Activated T-cell treated with anti-CD3 and anti-CD28 coated beads, Interleukin-2, amount 50 U/mL, for 24 hours (primary cell): ENCODE results near the gene LRRC8E.

ENCODE experiments used
- DNase-seq: peaks from one replicate; pipeline ENCODE4 v3.0.0-alpha.2; 2020
- H3K27ac Mint-ChIP-seq: 2 replicates; pipeline ENCODE4 v1.8.0; 2020; ENCODE audit warnings: mild to moderate bottlenecking, mixed read lengths
- H3K27me3 Mint-ChIP-seq: 2 replicates; pipeline ENCODE4 v1.8.0; 2020; ENCODE audit warnings: mixed read lengths
- H3K36me3 Mint-ChIP-seq: 2 replicates; pipeline ENCODE4 v1.8.0; 2020; ENCODE audit warnings: low read depth, mixed read lengths
- H3K4me1 Mint-ChIP-seq: 2 replicates; pipeline ENCODE4 v1.8.0; 2020; ENCODE audit warnings: low read depth, mixed read lengths
- H3K4me3 Mint-ChIP-seq: 2 replicates; pipeline ENCODE4 v1.8.0; 2020; ENCODE audit warnings: mild to moderate bottlenecking, moderate library complexity, mixed read lengths
- H3K9me3 Mint-ChIP-seq: 2 replicates; pipeline ENCODE4 v1.8.0; 2020; ENCODE audit warnings: mixed read lengths

The LRRC8E gene

DNA sequence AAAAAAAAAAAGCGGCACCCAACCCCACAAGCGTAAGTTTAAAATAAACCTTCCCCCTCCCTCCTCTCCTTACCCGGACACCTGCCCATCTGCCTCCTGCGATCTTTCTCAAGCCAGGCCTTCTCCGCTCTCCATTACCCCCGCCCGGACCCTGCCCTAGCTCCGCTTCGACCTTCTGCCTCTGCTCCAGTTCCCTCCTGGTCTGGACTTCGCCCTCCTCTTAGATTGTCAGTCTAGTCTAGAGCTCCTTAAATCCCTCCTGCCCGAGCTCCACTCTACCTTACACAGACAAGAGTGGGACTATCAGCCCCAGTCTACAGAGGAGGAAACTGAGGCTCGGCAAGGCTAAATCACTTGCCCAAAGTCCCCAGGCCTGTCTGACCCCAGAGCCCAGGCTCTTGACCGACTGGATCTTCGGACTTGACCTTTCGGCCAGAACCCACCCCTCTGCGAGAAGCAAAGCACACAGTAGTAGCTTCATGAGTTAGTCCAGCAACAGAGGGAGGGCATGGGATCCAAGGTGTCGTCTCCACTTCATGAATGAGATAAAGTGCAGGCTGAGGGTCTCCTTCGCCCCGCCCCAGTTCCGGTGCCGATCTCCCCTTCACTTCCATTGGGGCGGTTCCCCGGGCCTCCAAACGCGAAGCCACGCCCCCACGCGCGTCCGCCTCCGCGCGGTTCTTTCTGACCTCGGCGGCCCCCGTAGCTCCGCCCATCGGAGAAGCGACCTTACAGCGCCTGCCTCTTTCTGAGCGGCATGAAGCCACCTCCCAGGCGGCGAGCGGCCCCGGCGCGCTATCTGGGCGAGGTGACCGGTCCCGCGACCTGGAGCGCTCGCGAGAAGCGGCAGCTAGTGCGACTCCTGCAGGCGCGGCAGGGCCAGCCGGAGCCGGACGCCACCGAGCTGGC, 31.6 kb downstream of the LRRC8E start, which contains the start of gene SNAPC2:
Gene SNAPC2, plus strand, starts transcription at position 729 of the 909 bp plus-strand sequence. Its CDS starts 29 bp downstream, at position 758.
- Mint-ChIP-seq H3K27me3 (peaks cover 42% of the 10 kb centered on the region), H3K27ac (peak within 1 kb of the TSS; percentile 92), H3K9me3 (no peaks in the 10 kb centered on the region), H3K4me1 (peaks cover 38% of the 10 kb centered on the region), H3K36me3 (peaks cover 14% of the 10 kb centered on the region), H3K4me3 (peak within 1 kb of the TSS; percentile 79)
- DNase-seq: peak; percentile 98

- peak overlapping the region; percentile 79 for H3K4me3 Mint-ChIP-seq
- H3K27ac Mint-ChIP-seq: peak overlapping the region; percentile 92
- peaks cover 34% of the 10 kb centered on the region for H3K27me3 Mint-ChIP-seq
- no peaks in the 10 kb centered on the region for H3K9me3 Mint-ChIP-seq
- peaks cover 36% of the 10 kb centered on the region for H3K4me1 Mint-ChIP-seq
- H3K36me3 Mint-ChIP-seq: peaks cover 14% of the 10 kb centered on the region
- peak; percentile 98 for DNase-seq
Measured at GRCh38 chr19:7920519-7921301, 32.4 kb downstream of the LRRC8E start.

DNA sequence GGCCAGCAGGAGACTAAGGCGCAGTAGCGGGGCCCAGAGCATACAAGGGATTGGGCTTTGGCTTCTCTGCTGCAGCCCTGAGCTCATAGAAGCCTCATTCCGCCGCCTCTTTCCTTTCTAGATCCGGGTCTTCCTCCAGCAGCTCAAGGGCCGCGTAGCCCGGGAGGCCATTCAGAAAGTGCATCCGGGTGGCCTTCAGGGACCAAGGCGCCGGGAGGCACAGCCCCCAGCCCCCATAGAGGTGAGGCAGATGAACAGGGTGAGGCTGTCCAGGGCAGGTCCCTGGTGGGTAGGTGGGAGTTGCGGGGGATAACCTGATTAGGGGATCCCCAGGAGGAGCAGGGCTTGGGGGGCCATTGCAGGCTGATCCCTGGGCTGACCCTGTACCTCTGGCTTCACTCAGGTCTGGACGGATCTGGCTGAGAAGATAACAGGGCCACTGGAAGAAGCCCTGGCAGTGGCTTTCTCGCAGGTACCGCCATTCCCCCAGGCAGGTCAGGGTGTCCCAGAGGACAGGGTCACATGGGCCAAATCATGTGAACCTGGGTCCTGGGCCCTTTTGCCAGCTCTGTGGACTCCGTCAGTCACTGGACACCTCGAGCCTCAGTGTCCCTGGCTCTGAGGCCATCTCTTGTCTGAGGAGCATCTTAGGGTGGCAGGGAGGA, 33.1 kb downstream of the LRRC8E start:
- Mint-ChIP-seq H3K36me3 (peaks cover 16% of the 10 kb centered on the region), H3K27me3 (peaks cover 30% of the 10 kb centered on the region), H3K4me1 (peaks cover 36% of the 10 kb centered on the region), H3K27ac (peak overlapping the region; percentile 92), H3K4me3 (peak overlapping the region; percentile 79), H3K9me3 (no peaks in the 10 kb centered on the region)
- DNase-seq: no peak

GRCh38 chr19:7921967-7922835, 33.9 kb downstream of the LRRC8E start:
- no peak overlapping the region for H3K4me3 Mint-ChIP-seq
- H3K9me3 Mint-ChIP-seq: no peaks in the 10 kb centered on the region
- H3K4me1 Mint-ChIP-seq: peaks cover 35% of the 10 kb centered on the region
- H3K36me3 Mint-ChIP-seq: peaks cover 19% of the 10 kb centered on the region
- no peak overlapping the region for H3K27ac Mint-ChIP-seq
- peaks cover 26% of the 10 kb centered on the region for H3K27me3 Mint-ChIP-seq
- DNase-seq: no peak

DNA sequence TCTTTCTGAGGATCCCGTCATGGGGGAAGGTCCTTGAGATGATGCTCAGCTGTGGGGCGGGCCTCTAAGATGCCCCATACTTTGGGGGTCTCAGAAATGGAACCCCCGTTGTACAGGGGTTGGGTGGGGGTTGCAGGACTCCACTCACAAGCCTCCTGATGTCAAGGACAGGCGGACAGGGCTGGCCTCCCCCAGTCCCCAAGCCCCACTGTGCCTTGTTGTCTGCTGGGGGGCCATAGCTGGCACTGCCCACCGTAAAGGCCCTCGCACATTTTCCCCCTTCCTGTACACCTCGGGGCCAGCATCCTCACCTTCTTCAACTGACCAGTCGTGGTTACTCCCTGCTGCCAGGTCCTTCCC, 34.5 kb downstream of the LRRC8E start:
- Mint-ChIP-seq H3K9me3 (no peaks in the 10 kb centered on the region), H3K4me1 (peaks cover 33% of the 10 kb centered on the region), H3K27ac (no peak overlapping the region), H3K36me3 (peaks cover 22% of the 10 kb centered on the region), H3K27me3 (peaks cover 23% of the 10 kb centered on the region), H3K4me3 (no peak overlapping the region)
- no peak for DNase-seq

DNA sequence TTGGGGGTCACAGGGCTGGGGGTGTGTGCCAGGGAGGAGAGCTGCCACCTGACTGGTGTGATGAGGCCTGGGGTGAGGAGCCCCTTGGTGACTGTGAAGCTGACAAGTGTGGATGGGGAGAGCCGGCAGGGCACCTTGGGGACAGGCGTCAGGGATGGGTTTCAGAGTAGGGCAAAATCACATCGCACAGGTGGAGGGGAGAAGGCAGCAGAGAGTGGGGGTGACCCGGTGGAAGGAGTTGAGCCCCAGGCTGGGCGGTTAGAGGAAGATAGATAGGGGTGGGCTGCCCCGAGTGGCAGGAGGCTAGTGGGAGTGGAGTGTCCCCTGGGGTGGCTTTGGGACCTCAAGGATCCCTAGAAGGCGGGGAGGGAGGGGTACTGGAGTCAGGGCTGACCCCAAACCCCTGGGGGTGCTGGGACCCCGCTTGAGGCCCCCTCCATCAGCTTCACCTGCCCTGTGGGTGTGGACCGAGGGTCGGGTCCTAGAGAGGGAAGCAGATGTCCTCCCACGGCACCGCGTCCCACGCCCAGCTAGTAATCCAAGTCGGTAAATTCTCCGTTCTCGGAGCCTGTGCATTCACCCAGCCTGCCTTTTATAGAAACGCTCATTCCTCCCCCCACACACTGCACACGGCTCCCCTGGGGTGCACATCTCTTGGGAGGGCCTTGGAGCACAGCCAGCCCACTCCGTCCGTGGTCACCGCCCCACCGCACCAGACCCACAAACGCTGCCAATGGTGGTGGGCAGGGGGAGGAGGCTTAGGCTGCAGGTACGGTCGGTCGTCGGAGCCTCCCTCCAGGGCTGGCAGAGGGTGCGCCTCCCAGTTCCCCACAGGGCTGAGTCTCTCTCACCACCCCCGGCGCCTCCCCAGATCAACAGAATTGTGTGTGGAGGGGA, 35.2 kb downstream of the LRRC8E start:
- DNase-seq: no peak
- Mint-ChIP-seq H3K9me3 (no peaks in the 10 kb centered on the region), H3K4me1 (peaks cover 31% of the 10 kb centered on the region), H3K27me3 (peaks cover 16% of the 10 kb centered on the region), H3K27ac (peak overlapping the region; percentile 44), H3K36me3 (peaks cover 29% of the 10 kb centered on the region), H3K4me3 (no peak overlapping the region)

DNA sequence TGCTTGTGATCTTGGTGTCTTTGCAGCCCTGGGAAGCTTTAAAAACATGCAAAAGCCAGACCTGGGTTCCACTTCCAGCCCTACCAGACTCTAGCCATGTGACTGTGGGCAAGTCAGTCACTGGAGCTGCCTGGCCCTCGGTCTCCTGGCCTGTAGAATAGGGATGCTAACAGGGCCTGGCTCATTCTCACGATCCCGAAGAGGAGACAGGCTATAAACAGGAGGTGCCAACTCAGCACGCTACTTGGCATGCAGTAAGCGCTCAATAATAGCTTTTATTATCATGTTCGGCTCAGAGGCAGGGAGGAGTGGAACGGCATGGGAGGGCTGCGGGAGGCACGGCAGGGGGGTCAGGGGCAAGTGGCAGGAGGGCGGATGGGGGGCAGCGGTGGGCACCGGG, 35.9 kb downstream of the LRRC8E start:
- Mint-ChIP-seq H3K4me1 (peaks cover 37% of the 10 kb centered on the region), H3K9me3 (no peaks in the 10 kb centered on the region), H3K27me3 (peaks cover 9% of the 10 kb centered on the region), H3K27ac (peak overlapping the region; percentile 47), H3K4me3 (no peak overlapping the region), H3K36me3 (peaks cover 36% of the 10 kb centered on the region)
- DNase-seq: no peak

DNA sequence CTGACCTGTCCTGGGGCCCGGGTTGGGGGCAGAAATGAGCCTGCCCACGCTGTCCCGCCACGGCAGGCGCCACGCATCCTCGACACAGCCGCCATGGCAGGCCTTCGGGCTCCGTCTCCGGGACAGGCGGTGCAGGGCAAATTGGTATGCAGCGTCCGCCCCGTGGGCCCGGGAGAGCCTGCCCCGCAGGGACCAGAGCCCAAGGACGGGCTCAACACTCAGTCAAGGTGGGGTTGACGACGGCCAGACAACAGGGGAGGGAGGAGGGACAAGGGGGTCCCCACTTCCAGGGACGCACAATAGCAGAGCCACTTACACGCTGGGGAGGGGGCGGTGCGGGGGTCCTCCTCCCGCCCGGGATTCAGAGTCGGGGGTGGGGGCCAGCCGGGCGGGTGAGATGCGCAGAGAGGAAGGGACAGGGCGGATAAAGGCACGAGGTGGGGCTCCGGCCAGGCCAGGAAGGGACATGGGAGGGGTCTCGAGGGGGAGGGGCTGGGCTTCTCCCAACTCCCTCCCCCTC, 36.4 kb downstream of the LRRC8E start:
- H3K4me3 Mint-ChIP-seq: no peak overlapping the region
- H3K27ac Mint-ChIP-seq: peak overlapping the region; percentile 64
- H3K4me1 Mint-ChIP-seq: peaks cover 38% of the 10 kb centered on the region
- no peaks in the 10 kb centered on the region for H3K9me3 Mint-ChIP-seq
- peaks cover 40% of the 10 kb centered on the region for H3K36me3 Mint-ChIP-seq
- peaks cover 4% of the 10 kb centered on the region for H3K27me3 Mint-ChIP-seq
- DNase-seq: no peak

GRCh38 chr19:7925171-7925851, 37.0 kb downstream of the LRRC8E start:
- H3K27ac Mint-ChIP-seq: peak overlapping the region; percentile 90
- H3K9me3 Mint-ChIP-seq: no peaks in the 10 kb centered on the region
- peak overlapping the region; percentile 72 for H3K4me3 Mint-ChIP-seq
- H3K36me3 Mint-ChIP-seq: peaks cover 45% of the 10 kb centered on the region
- peaks cover 38% of the 10 kb centered on the region for H3K4me1 Mint-ChIP-seq
- H3K27me3 Mint-ChIP-seq: no peaks in the 10 kb centered on the region
- peak; percentile 85 for DNase-seq

DNA sequence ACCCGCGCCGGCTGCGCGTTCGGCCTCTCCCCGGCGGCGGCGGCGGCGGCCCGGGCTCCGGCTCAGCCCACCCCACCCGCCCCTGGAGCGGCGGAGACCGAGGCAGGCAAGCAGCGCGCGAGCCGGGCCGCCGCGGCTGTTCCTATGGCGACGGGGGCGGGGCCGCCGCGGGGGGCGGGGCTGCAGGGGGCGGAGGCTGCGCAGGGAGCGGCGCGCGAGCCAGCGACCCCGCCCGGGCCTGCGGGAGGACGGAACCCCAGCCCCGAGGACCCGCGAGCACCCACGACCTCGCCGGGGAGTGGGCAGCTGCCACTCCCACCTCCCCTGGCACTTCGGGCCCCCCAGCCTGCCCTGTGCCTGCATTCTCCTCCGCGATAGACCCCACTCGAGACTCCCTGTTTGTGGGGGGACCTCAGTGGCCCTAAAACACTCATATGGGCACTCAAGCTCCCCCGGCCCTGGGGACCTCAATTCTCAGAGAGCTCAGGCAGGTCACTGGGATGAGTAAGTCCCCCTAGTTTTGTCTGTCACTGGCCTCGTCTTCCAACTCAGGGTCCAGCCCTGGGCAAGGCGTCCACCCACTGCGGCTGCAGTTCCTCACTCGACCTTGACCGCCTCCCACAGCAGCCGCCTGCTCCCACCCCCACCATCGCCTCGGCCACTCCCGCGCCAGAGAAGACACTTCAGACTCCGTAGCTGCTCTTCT, 37.9 kb downstream of the LRRC8E start, which contains the start of gene CTXN1:
Gene CTXN1, minus strand, starts transcription at position 115 of the 706 bp plus-strand sequence. CDS start 597 bp downstream, outside the sequence.
- H3K4me1 Mint-ChIP-seq: peaks cover 40% of the 10 kb centered on the region
- H3K4me3 Mint-ChIP-seq: peak within 1 kb of the TSS; percentile 72
- peaks cover 53% of the 10 kb centered on the region for H3K36me3 Mint-ChIP-seq
- H3K9me3 Mint-ChIP-seq: no peaks in the 10 kb centered on the region
- DNase-seq: peak; percentile 88
- peak within 1 kb of the TSS; percentile 90 for H3K27ac Mint-ChIP-seq
- H3K27me3 Mint-ChIP-seq: no peaks in the 10 kb centered on the region

GRCh38 chr19:7926727-7927604, 38.7 kb downstream of the LRRC8E start:
- Mint-ChIP-seq H3K36me3 (peaks cover 56% of the 10 kb centered on the region), H3K4me3 (peak overlapping the region; percentile 62), H3K27me3 (no peaks in the 10 kb centered on the region), H3K4me1 (peaks cover 33% of the 10 kb centered on the region), H3K9me3 (no peaks in the 10 kb centered on the region), H3K27ac (peak overlapping the region; percentile 55)
- DNase-seq: no peak
